SK-N-SH (cell line): ENCODE results near the gene SPOUT1. TPM values are rescaled to one million over a fixed set of nuclear protein-coding genes. Genes with fewer than 3 reads are reported as not detected.

Source experiments
- CTCF ChIA-PET: fragments of 300-600, 350-600 bp; formaldehyde crosslinking; extraction: SDS; loops from one replicate; lab custom pipeline; 2021; lab: Yijun Ruan, JAX
- POLR2A ChIA-PET: fragments of 350-600 bp; sonication (Branson Sonifier 250); formaldehyde crosslinking; extraction: SDS; loops from one replicate; lab custom pipeline; 2020; ENCODE audit warnings: antibody characterized with exemption, inconsistent platforms; lab: Yijun Ruan, JAX
- DNase-seq: peaks from one replicate; pipeline ENCODE4 v3.0.0; 2012
- H2AFZ ChIP-seq: fragments of 200-600 bp; sonication (generic); 2 replicates; pipeline ENCODE4 v1.8.1; 2016; ENCODE audit warnings: antibody characterized with exemption, mild to moderate bottlenecking, low read depth
- H3F3A ChIP-seq: fragments of 200-600 bp; sonication (generic); replicated peaks from 2 replicates; pipeline ENCODE3; 2016; ENCODE audit warnings: antibody characterized with exemption, mild to moderate bottlenecking; ENCODE audit not compliant: insufficient read depth
- H3K27ac ChIP-seq, 2 experiments: fragments of 200-500 bp in 1 of 2; fragments of 200-600 bp in 1 of 2; sonication (Bioruptor generic) in 1 of 2; sonication (generic), shearing (Covaris generic) in 1 of 2; 2 replicates each; pipeline versions ENCODE4 v1.5.1 to v1.6.1; 2014 to 2016; ENCODE audit warnings: low read depth in 2 of 2, inconsistent platforms in 1 of 2, low read length in 1 of 2, mild to moderate bottlenecking in 1 of 2, mixed read lengths in 1 of 2
- H3K27me3 ChIP-seq: fragments of 200-600 bp; sonication (generic), shearing (Covaris generic); 2 replicates; pipeline ENCODE4 v1.6.1; 2016; ENCODE audit warnings: mixed run types; ENCODE audit not compliant: insufficient read depth
- H3K36me3 ChIP-seq, 2 experiments: fragments of 200-500 bp in 1 of 2; fragments of 200-600 bp in 1 of 2; sonication (Bioruptor generic) in 1 of 2; sonication (generic) in 1 of 2; replicated peaks in 1 of 2; 2 replicates each; pipeline versions ENCODE3 to v1.5.1; 2014 to 2016; ENCODE audit warnings: low read length in 1 of 2, mild to moderate bottlenecking in 1 of 2; ENCODE audit not compliant: insufficient read depth in 2 of 2, control insufficient read depth in 1 of 2
- H3K4me1 ChIP-seq, 2 experiments: fragments of 200-500 bp in 1 of 2; fragments of 200-600 bp in 1 of 2; sonication (Bioruptor generic) in 1 of 2; sonication (generic), shearing (Covaris generic) in 1 of 2; 2 replicates each; pipeline versions ENCODE4 v1.5.1 to v1.6.1; 2014 to 2016; ENCODE audit warnings: low read depth in 1 of 2, low read length in 1 of 2, mixed run types in 1 of 2; ENCODE audit not compliant: insufficient read depth in 2 of 2, control insufficient read depth in 1 of 2
- H3K4me2 ChIP-seq: fragments of 200-600 bp; sonication (generic), shearing (Covaris generic); 2 replicates; pipeline ENCODE4 v1.6.1; 2017; ENCODE audit warnings: mixed run types
- H3K4me3 ChIP-seq, 2 experiments: fragments of 200-500 bp in 1 of 2; fragments of 200-600 bp in 1 of 2; sonication (Bioruptor generic) in 1 of 2; sonication (generic), shearing (Covaris generic) in 1 of 2; 2 replicates each; pipeline versions ENCODE4 v1.5.1 to v1.8.1; 2014 to 2016; ENCODE audit warnings: low read depth in 2 of 2, inconsistent platforms in 1 of 2, low read length in 1 of 2, mild to moderate bottlenecking in 1 of 2, mixed read lengths in 1 of 2, moderate library complexity in 1 of 2
- H3K79me2 ChIP-seq: fragments of 200-600 bp; sonication (generic); 2 replicates; pipeline ENCODE4 v1.8.1; 2017; ENCODE audit warnings: mild to moderate bottlenecking; ENCODE audit not compliant: insufficient read depth
- H3K9ac ChIP-seq: fragments of 200-600 bp; sonication (generic); 2 replicates; pipeline ENCODE4 v1.6.1; 2017; ENCODE audit warnings: mixed run types
- H3K9me2 ChIP-seq: fragments of 200-600 bp; sonication (generic); 2 replicates; pipeline ENCODE4 v1.6.1; 2017; ENCODE audit warnings: mixed run types
- H3K9me3 ChIP-seq: fragments of 200-600 bp; sonication (generic); 2 replicates; pipeline ENCODE4 v1.6.1; 2017; ENCODE audit warnings: mixed run types, mild to moderate bottlenecking, moderate library complexity
- H4K20me1 ChIP-seq: fragments of 200-600 bp; sonication (generic); 2 replicates; pipeline ENCODE4 v1.6.1; 2017; ENCODE audit warnings: mild to moderate bottlenecking, mixed run types; ENCODE audit not compliant: insufficient read depth
- CHD2 ChIP-seq: fragments of 150-350 bp; IDR thresholded peaks from 2 replicates; pipeline ENCODE4 v1.6.1; 2018; ENCODE audit warnings: low read length; ENCODE audit not compliant: partially characterized antibody
- ELF1 ChIP-seq: IDR thresholded peaks from 2 replicates; pipeline ENCODE4 v1.4.0; 2012
- FOSL2 ChIP-seq: IDR thresholded peaks from 2 replicates; pipeline ENCODE4 v1.4.0; 2012; ENCODE audit warnings: low read depth, mild to moderate bottlenecking, moderate library complexity, borderline replicate concordance
- FOXJ3 ChIP-seq: sonication (generic); formaldehyde crosslinking; IDR thresholded peaks from 2 replicates; pipeline ENCODE4 v1.5.1; 2020; ENCODE audit warnings: mild to moderate bottlenecking, missing genetic modification reagents
- GABPA ChIP-seq: IDR thresholded peaks from 2 replicates; pipeline ENCODE4 v1.4.0; 2012; ENCODE audit warnings: low read depth, mild to moderate bottlenecking
- GATA2 ChIP-seq: sonication (generic); formaldehyde crosslinking; IDR thresholded peaks from 2 replicates; pipeline ENCODE4 v1.5.0; 2020; ENCODE audit warnings: mild to moderate bottlenecking, missing genetic modification reagents
- NFIC ChIP-seq: IDR thresholded peaks from 2 replicates; pipeline ENCODE4 v1.4.0; 2012; ENCODE audit warnings: borderline replicate concordance
- NRF1 ChIP-seq: IDR thresholded peaks from 2 replicates; pipeline ENCODE4 v1.6.1; 2012; ENCODE audit warnings: low read depth, mild to moderate bottlenecking, low read length
- RAD21 ChIP-seq: IDR thresholded peaks from 2 replicates; pipeline ENCODE4 v1.6.1; 2012; ENCODE audit warnings: mild to moderate bottlenecking, low read length
- RCOR1 ChIP-seq: fragments of 150-350 bp; IDR thresholded peaks from 2 replicates; pipeline ENCODE4 v1.6.1; 2017; ENCODE audit warnings: antibody characterized with exemption, low read length
- RFX5 ChIP-seq: IDR thresholded peaks from 2 replicates; pipeline ENCODE4 v1.6.1; 2012; ENCODE audit warnings: mild to moderate bottlenecking, improper control_type of control experiment, low read length
- SIN3A ChIP-seq: IDR thresholded peaks from 2 replicates; pipeline ENCODE4 v1.6.1; 2012; ENCODE audit warnings: low read depth, mild to moderate bottlenecking, low read length, moderate library complexity, borderline replicate concordance
- TAF1 ChIP-seq: IDR thresholded peaks from 2 replicates; pipeline ENCODE4 v1.6.1; 2012; ENCODE audit warnings: low read depth, mild to moderate bottlenecking, low read length, moderate library complexity, borderline replicate concordance
- TEAD4 ChIP-seq: IDR thresholded peaks from 2 replicates; pipeline ENCODE4 v1.4.0; 2012; ENCODE audit warnings: mild to moderate bottlenecking, borderline replicate concordance; ENCODE audit not compliant: insufficient read depth
- YY1 ChIP-seq: IDR thresholded peaks from 2 replicates; pipeline ENCODE4 v1.4.0; 2012; ENCODE audit warnings: low read depth, mild to moderate bottlenecking
- WGBS: methylation state at CpG from one replicate; pipeline ENCODE4 v1.1.6; 2017; ENCODE audit warnings: low lambda C conversion rate; 5-methylcytosine and 5-hydroxymethylcytosine counted together
- polyA plus RNA-seq, 3 experiments: library from polyadenylated mRNA; depleted of rRNA; stranded (reverse); fragments of >200 nt; gene quantifications; 2 replicates each; pipeline ENCODE4 v1.2.3, GENCODE V29; 2012
- TF ChIP-seq, protein P1 (sequence below): fragments of 150-350 bp; IDR thresholded peaks from 2 replicates; pipeline ENCODE4 v1.6.1; 2016; ENCODE audit warnings: mild to moderate bottlenecking, low read depth, low read length
- TF ChIP-seq, protein P2 (sequence below): IDR thresholded peaks from 2 replicates; pipeline ENCODE4 v1.6.1; 2012; ENCODE audit warnings: mild to moderate bottlenecking, low read depth, low read length, moderate library complexity
- TF ChIP-seq, protein P3 (sequence below): fragments of 200-600 bp; sonication (generic); IDR thresholded peaks from 2 replicates; pipeline ENCODE4 v1.6.1; 2017; ENCODE audit warnings: antibody characterized with exemption, mild to moderate bottlenecking, moderate library complexity
- TF ChIP-seq, protein P4 (sequence below): IDR thresholded peaks from 2 replicates; pipeline ENCODE4; 2012

SPOUT1 gene
- polyA plus RNA-seq, 1 of the 3 experiments (the other 2 are of a cell fraction) = 44.2 TPM

DNA sequence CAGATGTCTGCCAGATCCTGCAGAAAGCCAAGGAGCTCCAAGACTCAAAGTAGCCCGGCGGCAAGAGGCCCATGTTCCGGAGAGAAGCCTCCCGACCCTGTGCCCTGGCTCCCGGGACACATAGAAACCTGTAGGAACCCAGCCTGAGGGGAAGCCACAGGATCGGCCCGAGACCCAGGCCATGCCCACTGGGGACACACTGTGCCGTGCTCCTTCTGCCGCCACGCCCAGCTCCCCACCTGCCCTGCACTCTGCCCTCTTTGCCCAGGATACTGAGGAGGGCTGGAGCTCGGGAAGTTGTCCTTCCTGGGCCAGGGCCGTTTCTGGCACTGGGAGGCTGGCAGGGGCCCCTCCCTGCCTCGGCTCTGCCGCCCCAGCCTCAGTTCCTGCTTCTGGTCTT, 21.8 kb downstream of the SPOUT1 start:
- Histone ChIP-seq H3K4me3 (no peak overlapping the region), H3K36me3 (peaks cover 15 to 24% of the 10 kb centered on the region in 2 experiments), H3K27me3 (no peaks in the 10 kb centered on the region), H3K79me2 (no peaks in the 10 kb centered on the region), H2AFZ (no peak overlapping the region), H3K4me2 (no peak overlapping the region), H4K20me1 (no peaks in the 10 kb centered on the region), H3K4me1 (no peaks in the 10 kb centered on the region), H3F3A (no peaks in the 10 kb centered on the region), H3K9ac (no peak overlapping the region), H3K27ac (no peak overlapping the region), H3K9me2 (no peaks in the 10 kb centered on the region), H3K9me3 (no peaks in the 10 kb centered on the region)
- POLR2A ChIA-PET = no interaction called here
- WGBS = 71% methylated on average over 3 of the region's 14 CpGs
- TF ChIP-seq RAD21 (no peak), TEAD4 (no peak), GABPA (no peak), TAF1 (no peak), GATA2 (CRISPR knock-in tag) (no peak), ELF1 (no peak), FOXJ3 (no peak), RFX5 (no peak), SIN3A (no peak), CHD2 (no peak), NFIC (no peak), FOSL2 (no peak), YY1 (no peak), NRF1 (no peak), RCOR1 (no peak)
- TF ChIP-seq, protein P1, sequence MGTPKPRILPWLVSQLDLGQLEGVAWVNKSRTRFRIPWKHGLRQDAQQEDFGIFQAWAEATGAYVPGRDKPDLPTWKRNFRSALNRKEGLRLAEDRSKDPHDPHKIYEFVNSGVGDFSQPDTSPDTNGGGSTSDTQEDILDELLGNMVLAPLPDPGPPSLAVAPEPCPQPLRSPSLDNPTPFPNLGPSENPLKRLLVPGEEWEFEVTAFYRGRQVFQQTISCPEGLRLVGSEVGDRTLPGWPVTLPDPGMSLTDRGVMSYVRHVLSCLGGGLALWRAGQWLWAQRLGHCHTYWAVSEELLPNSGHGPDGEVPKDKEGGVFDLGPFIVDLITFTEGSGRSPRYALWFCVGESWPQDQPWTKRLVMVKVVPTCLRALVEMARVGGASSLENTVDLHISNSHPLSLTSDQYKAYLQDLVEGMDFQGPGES = no peak
- TF ChIP-seq, protein P2, sequence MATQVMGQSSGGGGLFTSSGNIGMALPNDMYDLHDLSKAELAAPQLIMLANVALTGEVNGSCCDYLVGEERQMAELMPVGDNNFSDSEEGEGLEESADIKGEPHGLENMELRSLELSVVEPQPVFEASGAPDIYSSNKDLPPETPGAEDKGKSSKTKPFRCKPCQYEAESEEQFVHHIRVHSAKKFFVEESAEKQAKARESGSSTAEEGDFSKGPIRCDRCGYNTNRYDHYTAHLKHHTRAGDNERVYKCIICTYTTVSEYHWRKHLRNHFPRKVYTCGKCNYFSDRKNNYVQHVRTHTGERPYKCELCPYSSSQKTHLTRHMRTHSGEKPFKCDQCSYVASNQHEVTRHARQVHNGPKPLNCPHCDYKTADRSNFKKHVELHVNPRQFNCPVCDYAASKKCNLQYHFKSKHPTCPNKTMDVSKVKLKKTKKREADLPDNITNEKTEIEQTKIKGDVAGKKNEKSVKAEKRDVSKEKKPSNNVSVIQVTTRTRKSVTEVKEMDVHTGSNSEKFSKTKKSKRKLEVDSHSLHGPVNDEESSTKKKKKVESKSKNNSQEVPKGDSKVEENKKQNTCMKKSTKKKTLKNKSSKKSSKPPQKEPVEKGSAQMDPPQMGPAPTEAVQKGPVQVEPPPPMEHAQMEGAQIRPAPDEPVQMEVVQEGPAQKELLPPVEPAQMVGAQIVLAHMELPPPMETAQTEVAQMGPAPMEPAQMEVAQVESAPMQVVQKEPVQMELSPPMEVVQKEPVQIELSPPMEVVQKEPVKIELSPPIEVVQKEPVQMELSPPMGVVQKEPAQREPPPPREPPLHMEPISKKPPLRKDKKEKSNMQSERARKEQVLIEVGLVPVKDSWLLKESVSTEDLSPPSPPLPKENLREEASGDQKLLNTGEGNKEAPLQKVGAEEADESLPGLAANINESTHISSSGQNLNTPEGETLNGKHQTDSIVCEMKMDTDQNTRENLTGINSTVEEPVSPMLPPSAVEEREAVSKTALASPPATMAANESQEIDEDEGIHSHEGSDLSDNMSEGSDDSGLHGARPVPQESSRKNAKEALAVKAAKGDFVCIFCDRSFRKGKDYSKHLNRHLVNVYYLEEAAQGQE = no peak
- TF ChIP-seq, protein P3, sequence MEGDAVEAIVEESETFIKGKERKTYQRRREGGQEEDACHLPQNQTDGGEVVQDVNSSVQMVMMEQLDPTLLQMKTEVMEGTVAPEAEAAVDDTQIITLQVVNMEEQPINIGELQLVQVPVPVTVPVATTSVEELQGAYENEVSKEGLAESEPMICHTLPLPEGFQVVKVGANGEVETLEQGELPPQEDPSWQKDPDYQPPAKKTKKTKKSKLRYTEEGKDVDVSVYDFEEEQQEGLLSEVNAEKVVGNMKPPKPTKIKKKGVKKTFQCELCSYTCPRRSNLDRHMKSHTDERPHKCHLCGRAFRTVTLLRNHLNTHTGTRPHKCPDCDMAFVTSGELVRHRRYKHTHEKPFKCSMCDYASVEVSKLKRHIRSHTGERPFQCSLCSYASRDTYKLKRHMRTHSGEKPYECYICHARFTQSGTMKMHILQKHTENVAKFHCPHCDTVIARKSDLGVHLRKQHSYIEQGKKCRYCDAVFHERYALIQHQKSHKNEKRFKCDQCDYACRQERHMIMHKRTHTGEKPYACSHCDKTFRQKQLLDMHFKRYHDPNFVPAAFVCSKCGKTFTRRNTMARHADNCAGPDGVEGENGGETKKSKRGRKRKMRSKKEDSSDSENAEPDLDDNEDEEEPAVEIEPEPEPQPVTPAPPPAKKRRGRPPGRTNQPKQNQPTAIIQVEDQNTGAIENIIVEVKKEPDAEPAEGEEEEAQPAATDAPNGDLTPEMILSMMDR = no peak
- TF ChIP-seq, protein P4, sequence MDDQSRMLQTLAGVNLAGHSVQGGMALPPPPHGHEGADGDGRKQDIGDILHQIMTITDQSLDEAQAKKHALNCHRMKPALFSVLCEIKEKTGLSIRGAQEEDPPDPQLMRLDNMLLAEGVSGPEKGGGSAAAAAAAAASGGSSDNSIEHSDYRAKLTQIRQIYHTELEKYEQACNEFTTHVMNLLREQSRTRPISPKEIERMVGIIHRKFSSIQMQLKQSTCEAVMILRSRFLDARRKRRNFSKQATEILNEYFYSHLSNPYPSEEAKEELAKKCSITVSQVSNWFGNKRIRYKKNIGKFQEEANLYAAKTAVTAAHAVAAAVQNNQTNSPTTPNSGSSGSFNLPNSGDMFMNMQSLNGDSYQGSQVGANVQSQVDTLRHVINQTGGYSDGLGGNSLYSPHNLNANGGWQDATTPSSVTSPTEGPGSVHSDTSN = no peak
- no peak for DNase-seq
- CTCF ChIA-PET = interaction anchor here (2.8 kb wide), 1 partner anchor 10 kb away, joined by 11 read pairs; the partner anchor contains the start of gene ENDOG
